GM19099 (cell line): ENCODE results near the gene PDZD2.

Source experiments
- POLR2A ChIP-seq: IDR thresholded peaks from 3 replicates; pipeline ENCODE4 v1.6.1; 2011; ENCODE audit warnings: low read depth; ENCODE audit not compliant: insufficient read length; ENCODE audit errors: extremely low read depth

Gene PDZD2

GRCh38 chr5:32061236-32061635 lies 422.3 kb downstream of the PDZD2 start:
- no peak for TF ChIP-seq POLR2A

- no peak for TF ChIP-seq POLR2A
Observed at GRCh38 chr5:32066448-32066847, 427.5 kb downstream of the PDZD2 start.

- no peak for TF ChIP-seq POLR2A
Observed at GRCh38 chr5:32067774-32068470, 429.0 kb downstream of the PDZD2 start.

DNA sequence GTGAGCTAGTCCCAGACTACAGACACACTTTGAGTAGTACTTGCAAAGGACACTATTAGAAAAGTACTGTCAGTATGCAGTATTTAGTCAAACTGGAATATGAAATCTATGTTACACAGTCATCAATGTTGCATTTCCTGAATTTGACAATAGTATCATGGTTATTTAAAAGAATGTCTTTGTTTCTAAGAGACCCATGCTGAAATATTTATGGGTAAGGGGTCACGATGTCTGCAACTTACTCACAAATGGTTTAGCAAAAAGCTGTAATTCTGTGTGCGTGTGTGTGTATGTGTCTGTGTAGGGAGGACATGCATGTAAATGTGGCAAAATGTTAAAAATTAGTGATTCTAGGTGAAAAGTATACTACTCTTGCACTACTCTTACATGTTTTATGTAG lies 429.6 kb downstream of the PDZD2 start:
- TF ChIP-seq POLR2A, result no peak

- TF ChIP-seq POLR2A, result no peak
Observed at GRCh38 chr5:32069396-32069795, 430.5 kb downstream of the PDZD2 start.

DNA sequence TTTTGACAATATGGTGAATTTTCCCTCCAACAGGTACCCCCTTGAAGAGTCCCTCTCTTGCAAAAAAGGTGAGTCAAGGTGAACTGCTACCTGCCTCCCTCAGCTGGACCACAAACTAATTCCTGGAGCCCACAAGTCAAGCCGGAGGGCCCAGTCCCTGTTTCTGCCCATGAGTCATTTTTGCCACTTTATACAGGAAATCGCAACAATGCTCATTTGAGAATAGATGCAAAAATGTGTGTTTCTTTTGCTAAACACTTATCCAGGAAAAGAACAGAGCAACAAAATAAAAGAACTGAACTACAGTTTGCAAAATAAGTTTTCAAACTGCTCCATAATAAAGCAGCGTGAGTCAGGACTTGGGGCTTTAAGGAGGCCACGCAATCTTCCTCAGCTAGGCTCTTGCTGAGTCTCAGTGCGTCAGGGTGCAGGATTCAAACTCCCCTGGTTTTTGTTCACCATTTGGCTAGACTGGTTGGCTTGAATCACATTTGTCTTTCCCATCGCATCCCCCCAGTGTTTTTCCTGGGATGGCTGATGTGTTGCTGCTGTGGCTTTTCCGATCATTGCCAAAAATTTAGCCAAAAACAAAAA lies 432.5 kb downstream of the PDZD2 start:
- TF ChIP-seq POLR2A, result no peak

- TF ChIP-seq POLR2A, result no peak
Observed at GRCh38 chr5:32072054-32072453, 433.1 kb downstream of the PDZD2 start.

- TF ChIP-seq POLR2A, result no peak
Observed at GRCh38 chr5:32074401-32074800, 435.5 kb downstream of the PDZD2 start.

GRCh38 chr5:32076699-32077695 lies 438.1 kb downstream of the PDZD2 start:
- TF ChIP-seq POLR2A, result no peak

DNA sequence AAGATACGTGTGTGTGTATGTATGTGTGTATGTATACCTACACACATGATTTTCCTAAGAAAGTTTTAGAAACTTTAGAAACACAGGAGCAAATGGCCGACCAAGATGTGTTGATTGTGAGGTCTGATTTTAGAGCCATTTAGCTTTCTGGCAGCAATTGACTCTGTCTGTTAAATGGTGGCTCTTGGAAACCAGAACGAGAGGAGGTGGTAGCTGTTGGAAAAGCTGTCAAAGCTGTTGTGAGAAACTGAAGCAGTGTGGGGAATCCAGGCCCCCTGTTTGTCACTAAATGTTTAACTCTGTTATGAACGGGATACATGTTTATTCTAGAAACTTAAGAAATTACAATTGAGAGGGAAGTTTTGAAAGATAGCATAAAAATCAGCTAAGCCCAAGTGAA lies 443.8 kb downstream of the PDZD2 start:
- TF ChIP-seq POLR2A, result no peak

DNA sequence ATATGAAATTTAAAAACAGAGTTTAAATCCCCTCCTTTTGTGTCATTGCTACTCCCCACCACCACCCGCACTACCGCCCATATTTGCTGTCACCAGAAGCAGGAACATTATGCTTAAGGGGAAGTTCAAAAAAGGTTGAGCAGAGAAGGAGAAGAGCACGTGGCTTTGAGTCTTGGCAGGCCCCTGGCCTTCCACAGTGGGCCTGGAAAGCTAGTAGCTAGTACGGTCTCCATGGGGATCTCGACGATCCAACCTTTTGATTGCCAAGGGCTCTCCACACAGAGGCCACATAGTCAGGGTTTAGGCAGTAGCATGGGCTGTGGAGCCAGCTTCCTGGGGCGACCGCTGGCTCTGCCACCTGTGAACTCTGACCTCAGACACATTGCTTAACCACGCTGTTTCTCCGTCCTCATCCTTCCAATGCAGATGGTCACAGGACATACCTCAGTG lies 445.1 kb downstream of the PDZD2 start:
- no peak for TF ChIP-seq POLR2A

GRCh38 chr5:32087086-32088082 lies 448.5 kb downstream of the PDZD2 start:
- TF ChIP-seq POLR2A, result no peak

GRCh38 chr5:32088214-32088613 lies 449.3 kb downstream of the PDZD2 start:
- no peak for TF ChIP-seq POLR2A
